Measurements from ENCODE around the gene APOL6. TPM values are rescaled to one million over a fixed set of nuclear protein-coding genes. Genes with fewer than 3 reads are reported as not detected.
"Not testable (repeated sequence)": the region's sequence is repeated elsewhere in the genome, so short reads cannot be mapped to it uniquely, and the experiment has no call there.

APOL6 gene
- total and polyA plus RNA-seq, 8 donors: 2.0 to 12.6 (median 3.7) TPM

DNA sequence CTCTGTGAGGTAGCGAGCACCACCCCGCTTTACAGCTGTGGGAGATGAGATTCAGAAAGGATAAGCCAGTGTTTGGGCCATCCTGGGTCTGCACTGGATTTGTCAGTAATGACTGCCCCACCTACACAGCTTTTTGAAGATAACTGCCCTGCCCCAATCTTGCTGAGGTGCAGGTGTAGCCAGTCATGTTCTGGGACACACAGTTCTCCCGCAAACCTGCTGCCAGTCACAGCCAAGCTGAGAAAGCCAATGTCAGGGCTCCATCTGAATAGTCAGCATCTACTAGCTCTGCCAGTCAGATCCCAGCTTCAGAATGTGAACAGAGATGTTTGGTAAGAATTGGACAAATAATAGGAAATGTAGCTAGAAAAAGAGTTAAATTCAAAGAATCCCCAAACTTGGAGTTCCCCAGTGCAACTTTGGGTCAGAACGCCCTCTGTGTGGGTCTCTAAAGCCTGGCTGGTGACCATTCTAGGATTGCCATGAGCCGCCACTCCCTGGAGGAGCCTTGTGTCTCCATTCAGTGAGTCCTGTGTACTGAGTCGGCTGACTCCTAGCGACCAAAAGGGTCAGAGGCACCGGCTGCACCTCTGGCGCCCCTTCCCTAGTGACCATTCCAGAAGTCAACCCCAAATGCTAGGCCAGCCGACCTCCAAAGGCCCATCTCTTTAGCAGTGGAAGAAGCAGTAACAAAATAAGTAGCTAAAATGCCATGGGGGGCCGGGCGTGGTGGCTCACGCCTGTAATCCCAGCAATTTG is 28.7 kb upstream of the APOL6 start:
- no peaks in the 10 kb centered on the region for H3K36me3 ChIP-seq
- no peaks in the 10 kb centered on the region for H3K9me3 ChIP-seq
- peaks cover 0 to 10% (median 0%) of the 10 kb centered on the region in 3 donors for H3K4me1 ChIP-seq
- no peak overlapping the region for H3K27ac ChIP-seq
- TF ChIP-seq, protein P1, sequence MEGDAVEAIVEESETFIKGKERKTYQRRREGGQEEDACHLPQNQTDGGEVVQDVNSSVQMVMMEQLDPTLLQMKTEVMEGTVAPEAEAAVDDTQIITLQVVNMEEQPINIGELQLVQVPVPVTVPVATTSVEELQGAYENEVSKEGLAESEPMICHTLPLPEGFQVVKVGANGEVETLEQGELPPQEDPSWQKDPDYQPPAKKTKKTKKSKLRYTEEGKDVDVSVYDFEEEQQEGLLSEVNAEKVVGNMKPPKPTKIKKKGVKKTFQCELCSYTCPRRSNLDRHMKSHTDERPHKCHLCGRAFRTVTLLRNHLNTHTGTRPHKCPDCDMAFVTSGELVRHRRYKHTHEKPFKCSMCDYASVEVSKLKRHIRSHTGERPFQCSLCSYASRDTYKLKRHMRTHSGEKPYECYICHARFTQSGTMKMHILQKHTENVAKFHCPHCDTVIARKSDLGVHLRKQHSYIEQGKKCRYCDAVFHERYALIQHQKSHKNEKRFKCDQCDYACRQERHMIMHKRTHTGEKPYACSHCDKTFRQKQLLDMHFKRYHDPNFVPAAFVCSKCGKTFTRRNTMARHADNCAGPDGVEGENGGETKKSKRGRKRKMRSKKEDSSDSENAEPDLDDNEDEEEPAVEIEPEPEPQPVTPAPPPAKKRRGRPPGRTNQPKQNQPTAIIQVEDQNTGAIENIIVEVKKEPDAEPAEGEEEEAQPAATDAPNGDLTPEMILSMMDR (IDR thresholded peaks at IDR 0.05): no peak
- no peak for FAIRE-seq
- no peak for ATAC-seq
- intact Hi-C loops (cut with DNase I): loop anchor here in 2 of 3 donors (5.0 to 10.0 kb wide), 3 partner anchors 187 to 495 kb away; no protein-coding TSS in a partner anchor
- no peak overlapping the region for H3K4me3 ChIP-seq
- no peaks in the 10 kb centered on the region for H3K27me3 ChIP-seq
- no peak for DNase-seq
- 85 to 90% methylated on average over 13 of the region's 13 CpGs for WGBS, 2 donors

DNA sequence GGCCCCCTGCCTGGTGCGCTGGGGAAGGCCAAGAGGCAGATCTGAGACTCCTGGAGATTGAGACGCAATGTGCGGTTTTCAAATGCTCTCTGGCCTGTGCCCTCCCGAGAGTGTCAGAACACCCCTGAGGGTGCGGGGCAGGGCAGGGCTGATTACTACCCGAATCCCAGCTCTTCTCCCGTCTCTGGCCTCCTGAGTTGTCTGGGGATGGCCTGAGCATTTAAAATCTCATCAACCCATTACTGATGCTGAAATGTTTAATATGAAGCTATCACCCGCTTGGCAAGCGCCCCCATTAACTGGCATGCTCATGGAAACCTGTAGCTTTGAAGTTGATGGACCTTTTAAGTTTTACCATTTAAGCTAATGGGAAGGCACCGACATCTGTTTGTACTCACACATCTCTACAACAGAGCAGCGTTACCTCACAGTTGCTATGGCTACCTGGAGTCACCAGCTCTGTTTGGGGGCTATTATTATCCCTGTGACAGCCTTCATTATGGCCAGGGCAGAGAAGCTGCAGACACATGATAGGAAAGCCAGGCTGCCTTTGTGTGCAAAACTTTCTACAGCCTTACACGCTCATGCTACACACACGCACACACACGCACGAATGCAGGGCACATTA is 27.5 kb upstream of the APOL6 start:
- 85 to 88% methylated on average over 15 of the region's 15 CpGs for WGBS, 2 donors
- peak in 2 of 4 donors; percentile 49 for ATAC-seq
- intact Hi-C loops (cut with DNase I): loop anchor here in 2 of 3 donors (5.0 to 10.0 kb wide), 3 partner anchors 188 to 494 kb away; no protein-coding TSS in a partner anchor

DNA sequence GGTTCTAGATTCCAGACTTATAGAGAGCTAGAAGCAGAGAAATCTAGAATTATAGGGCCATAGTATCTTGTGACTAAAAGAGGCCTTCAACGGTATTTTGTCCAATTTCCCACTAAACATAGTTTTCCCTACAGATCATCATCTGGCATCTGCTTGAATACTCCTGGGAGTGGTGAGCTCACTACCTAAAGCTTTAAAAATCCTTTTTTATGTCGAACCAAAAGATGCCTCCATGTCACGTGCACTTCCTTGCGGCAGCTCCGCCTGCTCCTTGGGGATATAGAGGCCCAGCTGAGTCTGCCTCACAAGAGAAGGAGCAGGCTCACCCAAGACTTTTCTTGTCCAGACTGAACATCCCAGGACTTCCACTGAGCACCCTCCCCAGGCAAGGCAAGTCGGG is 26.8 kb upstream of the APOL6 start:
- TF ChIP-seq, protein P1 (IDR thresholded peaks at IDR 0.05): no peak
- Histone ChIP-seq H3K27ac (peak overlapping the region in 1 of 4 donors; percentile 46), H3K4me3 (no peak overlapping the region), H3K4me1 (peaks cover 0 to 10% (median 0%) of the 10 kb centered on the region in 3 donors), H3K27me3 (no peaks in the 10 kb centered on the region), H3K9me3 (no peaks in the 10 kb centered on the region), H3K36me3 (no peaks in the 10 kb centered on the region)
- ATAC-seq (no peak), FAIRE-seq (no peak), DNase-seq (no peak)
- intact Hi-C loops (cut with DNase I): loop anchor here in 2 of 3 donors (5.0 to 10.0 kb wide), 3 partner anchors 189 to 493 kb away; no protein-coding TSS in a partner anchor
- 80 to 88% methylated on average over 6 of the region's 6 CpGs for WGBS, 2 donors

More for the DNA sequence above, 27.5 kb upstream of the APOL6 start:
- FAIRE-seq (no peak), DNase-seq (no peak)
- Histone ChIP-seq H3K9me3 (no peaks in the 10 kb centered on the region), H3K36me3 (no peaks in the 10 kb centered on the region), H3K4me3 (no peak overlapping the region), H3K4me1 (peaks cover 0 to 10% (median 0%) of the 10 kb centered on the region in 3 donors), H3K27me3 (no peaks in the 10 kb centered on the region), H3K27ac (no peak overlapping the region)
- TF ChIP-seq, protein P1 (IDR thresholded peaks at IDR 0.05): no peak

GRCh38 chr22:35622191-35622913 is 25.9 kb upstream of the APOL6 start:
- H3K9me3 ChIP-seq: no peaks in the 10 kb centered on the region

GRCh38 chr22:35623885-35624284 is 24.4 kb upstream of the APOL6 start:
- not testable (repeated sequence) for H3K27ac ChIP-seq, H3K27me3 ChIP-seq, H3K9me3 ChIP-seq, H3K4me3 ChIP-seq, DNase-seq, FAIRE-seq, ATAC-seq, H3K36me3 ChIP-seq
- WGBS, 2 donors: 88 to 93% methylated on average over 5 of the region's 5 CpGs
- peaks cover 0 to 13% (median 0%) of the 10 kb centered on the region in 3 donors for H3K4me1 ChIP-seq
- intact Hi-C loops (cut with DNase I): loop anchor here in 2 of 3 donors (5.0 to 10.0 kb wide), 3 partner anchors 192 to 491 kb away; no protein-coding TSS in a partner anchor

More at GRCh38 chr22:35622191-35622913, 25.9 kb upstream of the APOL6 start:
- no peak for FAIRE-seq
- ATAC-seq: peak in 3 of 4 donors; percentile 33 to 48 (median 42)
- DNase-seq: peak; percentile 26 to 82 (median 62)
- H3K27me3 ChIP-seq: no peaks in the 10 kb centered on the region
- TF ChIP-seq, protein P1 (IDR thresholded peaks at IDR 0.05): no peak
- H3K27ac ChIP-seq: peak overlapping the region in 2 of 4 donors; percentile 33 to 46
- H3K36me3 ChIP-seq: no peaks in the 10 kb centered on the region
- H3K4me3 ChIP-seq: no peak overlapping the region
- peaks cover 0 to 13% (median 0%) of the 10 kb centered on the region in 3 donors for H3K4me1 ChIP-seq
- 50 to 53% methylated on average over 8 to 9 of the region's 9 CpGs for WGBS, 2 donors
- intact Hi-C loops (cut with DNase I): loop anchor here in 2 of 3 donors (5.0 to 10.0 kb wide), 3 partner anchors 190 to 492 kb away; no protein-coding TSS in a partner anchor

Measured in pancreas (tissue), 10 donors.